ENCODE measurements around the gene TSNAXIP1.
"Not testable (repeated sequence)": the region's sequence is repeated elsewhere in the genome, so short reads cannot be mapped to it uniquely, and the experiment has no call there.

TSNAXIP1 gene

DNA sequence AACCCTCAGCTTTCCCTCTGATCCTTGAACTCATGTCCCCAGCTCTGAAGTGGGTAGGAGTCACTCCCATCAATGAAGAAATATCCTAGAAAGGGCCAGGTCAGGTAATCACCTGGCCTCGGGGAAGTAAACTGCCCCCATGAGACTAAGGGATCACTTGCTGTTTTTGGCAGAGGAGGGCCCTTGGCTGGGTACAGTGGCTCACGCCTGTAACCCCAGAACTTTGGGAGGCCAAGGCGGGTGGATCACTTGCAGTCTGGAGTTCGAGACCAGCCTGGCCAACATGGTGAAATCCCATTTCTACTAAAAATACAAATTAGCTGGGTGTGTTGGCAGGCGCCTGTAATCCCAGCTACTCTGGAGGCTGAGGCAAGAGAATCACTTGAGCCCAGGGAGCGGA, 57.4 kb downstream of the TSNAXIP1 start:
- not testable (repeated sequence) for DNase-seq

DNA sequence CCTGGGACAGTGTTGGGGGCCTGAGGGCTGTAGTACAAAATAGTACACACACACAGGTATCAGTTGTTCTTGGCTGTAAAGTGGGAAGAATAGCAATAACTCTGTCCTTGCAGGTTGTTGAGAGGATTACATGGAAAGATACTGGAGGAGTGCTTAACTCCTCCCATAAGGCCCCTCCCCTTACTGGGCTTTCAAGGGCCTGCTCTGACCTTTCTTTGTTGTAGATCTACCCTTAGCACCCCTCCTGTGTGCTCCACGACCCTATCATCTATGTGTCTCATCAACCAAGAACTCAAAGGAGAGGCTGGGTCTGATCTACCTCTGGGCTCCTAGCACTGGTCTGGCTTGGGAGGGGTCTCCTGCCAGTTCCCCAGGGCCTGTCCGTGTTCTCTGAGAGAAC, 57.9 kb downstream of the TSNAXIP1 start:
- DNase-seq, result no peak

DNA sequence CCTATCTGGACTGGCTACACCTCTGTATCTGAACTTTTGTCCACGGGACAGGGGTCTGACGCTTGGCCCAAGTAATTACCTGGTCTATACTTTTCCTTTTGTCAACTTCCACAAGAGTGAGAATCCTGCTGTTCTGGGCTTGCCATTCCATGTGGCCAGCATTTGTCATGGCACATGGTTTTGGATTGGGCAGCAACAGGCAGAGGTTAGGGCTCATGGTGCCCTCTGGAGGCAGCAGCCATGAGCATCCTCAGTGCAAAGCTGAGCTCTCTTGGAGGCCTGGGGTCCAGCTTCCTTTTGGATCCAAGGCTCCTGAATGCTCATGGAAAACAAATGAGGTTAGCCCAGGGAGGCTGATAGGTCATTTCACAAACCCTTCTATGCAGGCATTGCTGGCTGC, 58.6 kb downstream of the TSNAXIP1 start:
- no peak for DNase-seq

- no peak for DNase-seq
These were observed 61.6 kb downstream of the TSNAXIP1 start for GRCh38 chr16:67868290-67868689.

DNA sequence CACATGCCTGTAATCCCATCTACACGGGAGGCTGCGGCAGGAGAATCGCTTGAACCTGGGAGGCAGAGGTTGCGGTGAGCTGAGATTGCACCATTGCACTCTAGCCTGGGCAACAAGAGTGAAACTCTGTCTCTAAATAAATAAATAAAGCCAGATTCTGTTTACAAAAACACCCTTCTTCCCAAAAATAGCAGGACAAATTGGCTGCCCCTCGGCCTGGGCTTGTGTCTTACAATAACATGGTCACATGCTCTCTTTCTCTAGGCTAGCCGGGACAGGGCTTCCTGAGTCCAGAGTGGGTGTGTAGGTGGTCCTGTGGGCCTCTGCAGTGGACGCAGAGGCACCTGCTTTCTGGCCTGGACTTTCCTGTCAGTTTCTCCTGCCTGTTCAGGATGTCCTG, 63.0 kb downstream of the TSNAXIP1 start:
- no peak for DNase-seq

DNA sequence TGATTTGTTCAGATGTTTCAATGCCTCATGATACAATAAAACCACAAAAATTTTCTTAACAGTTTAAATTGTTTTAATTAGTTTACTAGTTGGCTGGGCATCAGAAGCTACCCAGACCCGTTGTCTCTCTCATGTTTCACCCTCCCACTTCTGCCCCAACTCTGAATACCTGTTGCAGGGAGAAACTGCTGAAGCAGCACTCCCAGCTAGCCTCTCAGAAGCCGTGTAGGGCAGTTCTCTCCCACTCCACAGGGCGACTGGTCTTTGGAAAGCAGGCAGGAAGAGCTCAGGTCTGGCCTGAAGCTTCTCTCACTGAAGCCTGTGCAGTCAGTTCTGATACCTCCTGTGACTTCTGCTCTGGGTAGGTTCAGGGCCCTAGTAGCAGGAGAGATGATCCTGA, 64.6 kb downstream of the TSNAXIP1 start:
- DNase-seq, result no peak

GRCh38 chr16:67872131-67872630, 65.5 kb downstream of the TSNAXIP1 start:
- no peak for DNase-seq

GRCh38 chr16:67872631-67873434, 66.1 kb downstream of the TSNAXIP1 start, which contains the start of gene EDC4:
TSS of gene EDC4 (plus strand) at chr16:67873052. CDS start at chr16:67873262, 210 bp downstream.
- DNase-seq, result peak; percentile 29

GRCh38 chr16:67873435-67874370, 67.0 kb downstream of the TSNAXIP1 start:
- no peak for DNase-seq

DNA sequence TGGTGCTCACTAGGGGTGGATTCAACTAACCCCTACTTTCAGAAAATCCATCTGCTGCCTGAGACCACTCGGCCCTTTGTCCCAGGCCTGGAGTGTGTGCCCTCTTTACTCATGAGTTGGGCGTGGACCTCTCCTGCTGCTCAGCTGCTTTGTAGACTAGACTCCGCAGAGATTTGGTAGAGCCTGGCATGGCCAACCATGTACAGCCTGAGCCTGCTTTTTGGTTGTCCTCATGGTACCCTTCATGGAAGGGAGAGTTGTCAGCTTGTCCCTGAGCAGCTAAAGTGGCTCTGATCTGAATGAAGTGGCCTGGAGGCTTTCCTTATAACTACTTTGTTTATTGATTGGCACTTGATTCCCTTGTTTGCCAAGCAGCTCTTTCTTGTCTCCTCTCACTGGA, 67.7 kb downstream of the TSNAXIP1 start:
- no peak for DNase-seq

DNA sequence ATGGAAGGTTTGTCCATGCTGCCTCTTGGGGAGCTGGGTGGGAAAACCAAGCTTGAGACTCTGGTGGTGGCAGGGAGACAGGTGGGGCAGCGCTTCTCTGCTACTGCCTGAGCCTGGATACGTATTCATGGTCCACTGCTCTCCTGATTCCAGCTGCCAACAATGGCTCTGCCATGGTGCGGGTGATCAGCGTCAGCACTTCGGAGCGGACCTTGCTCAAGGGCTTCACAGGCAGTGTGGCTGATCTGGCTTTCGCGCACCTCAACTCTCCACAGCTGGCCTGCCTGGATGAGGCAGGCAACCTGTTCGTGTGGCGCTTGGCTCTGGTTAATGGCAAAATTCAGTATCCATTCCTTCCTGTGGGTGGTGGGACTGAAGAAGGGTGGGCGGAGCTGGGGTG, 70.4 kb downstream of the TSNAXIP1 start:
- no peak for DNase-seq
